Hippocampal formation (tissue), 2 donors: ENCODE measurements around the gene NVL.
"Not testable (repeated sequence)": the region's sequence is repeated elsewhere in the genome, so short reads cannot be mapped to it uniquely, and the experiment has no call there.

ENCODE experiments used
- DNase-seq, 2 donors: peaks; one replicate each; lab custom pipeline; 2025; lab: John Stamatoyannopoulos, UW

Gene NVL

DNA sequence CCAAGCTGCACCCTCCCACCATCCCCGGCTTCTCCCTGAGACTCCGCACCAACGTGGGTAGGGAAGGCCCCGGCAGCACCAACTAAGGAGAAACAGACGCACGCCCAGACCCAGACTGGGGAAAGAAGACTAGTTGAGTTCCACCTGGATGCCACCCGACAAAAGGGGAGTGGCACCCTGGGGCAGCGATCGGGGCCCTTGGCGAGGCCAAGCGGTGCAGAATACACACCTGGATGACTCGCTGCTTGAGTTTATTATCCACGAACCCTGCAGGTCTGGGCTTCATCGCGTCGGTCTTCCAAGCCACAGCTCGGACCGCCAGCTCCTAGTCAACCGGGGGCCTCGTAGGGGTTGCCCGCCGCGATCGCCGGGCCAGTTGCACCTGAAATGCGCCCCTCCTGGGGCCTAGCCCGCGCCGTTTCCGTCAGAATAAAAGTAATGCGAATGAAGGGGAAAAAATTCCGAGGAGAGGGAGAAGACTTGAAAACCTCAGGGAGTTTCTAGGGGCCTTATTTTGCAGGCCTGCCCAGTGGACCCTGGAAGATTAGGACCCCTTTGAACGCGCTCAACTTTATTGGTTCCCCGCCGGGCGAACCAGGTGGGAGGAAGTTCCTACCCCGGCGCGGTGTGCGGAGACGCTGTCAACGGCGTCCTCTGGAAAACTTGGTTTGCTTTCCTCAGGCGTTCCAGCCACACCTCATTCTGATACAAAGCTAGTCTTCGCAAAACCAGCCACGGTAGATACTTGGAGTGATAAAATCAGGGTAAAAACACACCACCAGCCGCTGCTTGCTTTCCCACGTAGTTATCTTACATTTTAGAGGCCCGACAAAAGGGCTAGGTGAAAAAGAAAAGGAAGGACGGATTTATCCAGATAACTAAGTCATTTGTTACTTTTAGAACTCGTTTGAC lies at the start of gene NVL:
NVL (minus strand) TSS at position 331 of the 912 bp plus-strand sequence; CDS start at position 286, 45 bp downstream.
- peak; percentile 85 to 90 for DNase-seq

GRCh38 chr1:224378855-224379631 lies 49.1 kb upstream of the NVL start:
- DNase-seq, result no peak

DNA sequence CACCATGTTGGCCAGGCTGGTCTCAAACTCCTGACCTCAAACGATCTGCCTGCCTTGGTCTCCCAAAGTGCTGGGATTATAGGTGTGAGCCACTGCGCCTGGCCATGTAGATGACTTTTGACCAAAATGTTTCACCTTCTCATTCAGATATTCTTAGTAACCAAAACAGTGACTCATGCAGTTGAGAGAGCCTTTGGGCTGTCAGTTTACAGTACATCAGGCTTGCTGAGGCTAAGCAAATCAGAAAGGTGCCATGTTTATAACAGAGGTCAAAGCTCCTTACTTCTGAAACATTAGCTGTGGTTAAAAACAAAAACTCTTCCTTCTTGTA lies 47.7 kb upstream of the NVL start:
- no peak for DNase-seq

- DNase-seq, result no peak
Observed at GRCh38 chr1:224375059-224375458, 45.1 kb upstream of the NVL start.

DNA sequence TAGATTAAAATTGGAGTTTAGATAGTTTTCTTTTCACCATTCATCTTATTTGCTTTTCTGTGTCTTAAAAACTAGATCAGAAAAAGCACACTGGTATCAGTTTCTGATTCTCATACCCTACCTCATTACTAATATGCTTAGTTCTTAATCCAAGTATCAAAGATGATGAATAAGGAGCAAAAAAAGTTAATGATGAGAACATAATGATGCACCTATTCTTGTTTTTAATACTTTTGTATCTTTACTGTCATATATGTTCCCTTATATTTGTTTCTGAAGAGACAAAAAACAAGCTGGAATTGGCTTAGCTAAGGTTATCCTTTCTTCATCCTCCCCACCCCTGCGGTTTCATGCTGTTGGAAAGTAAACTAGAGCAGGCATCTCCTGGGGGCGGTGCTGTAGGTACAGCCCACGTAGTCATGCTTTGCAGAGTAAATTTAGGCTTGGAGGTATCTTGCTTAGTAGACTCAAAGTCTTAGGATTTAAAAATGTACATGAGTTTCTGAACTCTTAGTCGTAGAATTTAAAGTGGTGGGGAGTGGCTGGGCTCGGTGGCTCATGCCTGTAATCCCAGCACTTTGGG lies 43.1 kb upstream of the NVL start:
- no peak for DNase-seq

GRCh38 chr1:224368409-224368808 lies 38.4 kb upstream of the NVL start:
- DNase-seq, result no peak

DNA sequence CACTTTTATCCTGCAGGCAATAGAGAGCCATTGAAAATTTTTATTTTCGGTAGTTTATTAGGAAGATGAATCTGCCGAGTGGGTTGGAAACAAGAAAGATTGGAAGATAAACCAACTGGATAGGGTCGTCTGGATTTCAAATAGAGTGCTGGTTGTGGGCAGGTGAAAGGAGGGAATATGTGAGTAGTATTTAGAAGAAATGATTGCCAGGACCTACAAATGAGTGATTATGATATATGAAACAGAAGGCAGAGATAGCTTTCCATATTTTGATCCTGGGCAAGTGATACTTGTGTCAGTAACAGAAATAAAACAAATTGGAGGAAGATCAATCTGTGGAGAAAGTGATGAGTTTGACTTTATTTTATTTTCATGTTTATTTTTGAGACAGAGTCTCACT lies 29.2 kb upstream of the NVL start:
- no peak for DNase-seq

DNA sequence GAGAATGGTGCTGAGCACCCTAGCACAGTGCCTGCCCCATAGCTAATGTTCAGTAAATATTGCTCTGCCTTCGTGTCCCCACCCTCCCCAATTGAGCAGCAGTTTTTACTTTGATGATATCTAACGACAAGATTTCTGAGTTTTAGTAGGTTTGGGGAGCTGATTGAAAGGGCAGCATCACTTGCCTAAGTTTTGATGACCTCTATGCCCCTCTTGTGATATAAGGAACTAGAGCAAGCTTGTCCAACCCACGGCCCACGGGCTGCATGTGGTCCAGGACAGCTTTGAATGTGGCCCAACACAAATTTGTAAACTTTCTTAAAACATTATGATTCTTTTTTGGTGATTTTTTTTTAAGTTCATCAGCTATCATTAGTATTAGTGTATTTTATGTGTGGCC lies 28.3 kb upstream of the NVL start:
- no peak for DNase-seq

DNA sequence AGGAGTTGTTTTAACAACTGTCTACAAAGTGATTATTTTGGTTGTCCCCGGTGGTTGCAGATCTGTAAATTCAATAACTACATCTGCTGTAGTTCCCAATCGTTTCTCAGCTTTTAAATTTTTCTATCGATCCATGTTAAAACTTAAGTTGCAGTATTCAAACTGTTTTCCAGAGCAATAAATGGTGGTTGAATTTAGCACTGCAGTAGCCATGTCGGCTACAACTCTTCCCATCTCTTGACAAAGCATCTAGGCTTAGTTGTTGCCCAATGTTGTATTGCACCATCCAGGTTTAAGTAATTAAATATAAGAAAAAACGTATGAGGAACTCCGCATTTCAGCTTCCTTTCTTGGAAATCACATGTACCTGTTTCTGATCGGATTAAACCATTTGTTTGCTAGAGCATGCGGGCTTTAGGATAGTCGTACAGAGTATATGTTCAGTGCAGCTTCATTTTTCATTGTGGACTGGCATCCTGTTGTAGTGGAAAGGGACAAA lies 27.7 kb upstream of the NVL start:
- DNase-seq, result no peak

DNA sequence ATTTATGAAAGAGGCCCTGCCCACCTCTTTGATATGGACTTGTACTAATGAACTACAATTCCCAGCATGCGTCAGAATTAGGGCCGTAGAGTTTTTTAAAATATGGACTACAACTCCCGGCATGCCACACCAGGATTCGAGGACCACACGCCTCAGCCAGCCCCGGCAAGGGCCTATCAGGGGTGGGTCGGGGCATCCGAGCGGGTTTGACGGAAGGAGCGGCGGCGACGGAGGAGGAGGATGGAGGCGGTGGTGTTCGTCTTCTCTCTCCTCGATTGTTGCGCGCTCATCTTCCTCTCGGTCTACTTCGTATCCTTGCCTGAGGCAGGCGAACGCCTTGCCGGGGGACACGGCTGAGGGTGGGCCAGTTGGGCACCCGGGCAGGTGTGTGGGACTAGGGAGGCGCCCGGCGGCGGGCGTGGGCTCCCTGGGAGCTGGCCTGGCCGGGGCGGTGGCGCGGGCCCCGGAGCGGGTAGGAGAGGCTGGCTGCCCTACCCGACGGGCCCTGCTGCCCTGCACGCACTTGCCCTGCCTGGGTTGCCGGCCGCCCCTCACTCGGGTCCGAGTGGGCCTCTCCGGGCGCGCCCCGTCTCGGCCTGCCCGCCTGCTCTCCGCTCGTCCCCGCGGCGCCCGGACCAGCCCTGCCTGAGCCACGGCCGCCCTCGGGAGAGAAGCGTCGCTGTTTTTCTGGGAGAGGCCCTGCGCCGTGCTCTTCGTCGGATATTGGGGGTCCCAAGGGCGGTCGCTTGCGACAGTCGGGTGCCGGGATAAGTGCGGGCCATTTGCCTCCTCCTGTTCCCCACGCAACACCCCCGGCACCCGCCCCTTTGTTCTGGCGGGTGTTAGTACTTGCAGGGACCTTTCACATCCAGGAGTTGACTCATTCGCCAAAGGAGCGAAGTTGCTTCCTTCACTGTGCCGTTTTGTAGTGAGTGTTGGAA lies 27.0 kb upstream of the NVL start, which contains the start of gene CNIH4:
CNIH4 (plus strand) TSS at position 195 of the 941 bp plus-strand sequence; CDS start at position 241, 46 bp downstream.
- DNase-seq, result peak; percentile 89 to 98

DNA sequence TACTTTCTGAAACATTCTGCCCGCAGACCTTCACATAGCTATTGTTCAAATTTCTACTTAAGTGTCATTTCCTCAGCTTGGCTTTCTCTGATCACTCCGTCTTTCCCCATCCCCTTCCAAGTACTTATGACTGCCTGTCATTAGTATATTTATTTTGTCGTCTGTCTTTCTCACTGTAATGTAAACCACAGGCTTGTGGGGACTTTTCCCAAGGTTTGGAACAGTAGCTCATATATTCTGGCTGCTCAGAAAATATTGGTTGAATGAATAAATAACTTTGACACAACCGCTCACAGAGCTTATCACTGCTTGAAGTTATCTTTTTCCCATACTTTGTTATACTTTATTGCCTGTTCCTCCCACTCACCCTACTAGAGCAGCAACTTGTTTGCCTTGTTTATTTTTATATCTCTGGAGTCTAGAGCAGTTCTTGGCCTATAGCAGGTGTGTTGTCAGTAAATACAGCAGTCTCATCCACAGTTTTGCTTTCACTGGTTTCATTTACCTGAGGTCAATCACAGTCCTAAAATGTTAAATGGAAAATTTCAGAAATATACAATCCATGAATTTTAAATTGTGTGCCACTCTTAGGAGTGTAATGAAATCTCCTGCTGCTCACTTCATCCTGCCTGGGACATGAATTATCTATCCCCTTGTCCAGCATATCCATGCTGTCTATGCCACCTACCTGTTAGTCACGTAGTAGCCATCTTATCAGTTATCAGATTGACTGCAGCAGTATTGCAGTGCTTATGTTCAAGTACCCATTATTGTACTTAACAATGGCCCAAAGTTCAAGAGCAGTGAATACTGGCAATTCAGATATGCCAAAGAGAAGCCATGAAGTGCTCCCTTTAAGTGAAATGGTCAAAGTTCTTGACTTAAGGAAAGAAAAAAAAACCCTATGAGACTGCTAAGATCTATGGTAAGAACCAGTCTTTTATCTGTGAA lies 24.3 kb upstream of the NVL start:
- DNase-seq, result no peak

DNA sequence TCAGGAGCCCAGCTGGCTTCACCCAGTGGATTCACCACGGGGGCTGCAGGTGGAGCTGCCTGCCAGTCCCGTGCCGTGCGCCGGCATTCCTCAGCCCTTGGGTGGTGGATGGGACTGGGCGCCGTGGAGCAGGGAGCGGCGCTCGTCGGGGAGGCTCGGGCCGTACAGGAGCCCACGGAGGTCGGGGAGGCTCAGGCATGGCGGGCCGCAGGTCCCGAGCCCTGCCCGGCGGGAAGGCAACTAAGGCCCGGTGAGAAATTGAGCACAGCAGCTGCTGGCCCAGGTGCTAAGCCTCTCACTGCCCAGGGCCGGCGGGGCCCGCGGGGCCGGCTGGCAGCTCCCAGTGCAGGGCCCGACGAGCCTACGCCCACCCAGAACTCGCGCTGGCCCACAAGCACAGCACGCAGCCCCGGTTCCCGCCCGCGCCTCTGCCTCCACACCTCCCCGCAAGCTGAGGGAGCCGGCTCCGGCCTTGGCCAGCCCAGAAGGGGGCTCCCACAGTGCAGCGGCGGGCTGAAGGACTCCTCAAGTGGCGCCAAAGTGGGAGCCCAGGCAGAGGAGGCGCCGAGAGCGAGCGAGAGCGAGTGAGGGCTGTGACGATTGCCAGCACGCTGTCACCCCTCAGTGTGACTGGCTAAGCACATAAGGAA lies 22.6 kb upstream of the NVL start:
- DNase-seq, result not testable (repeated sequence)

DNA sequence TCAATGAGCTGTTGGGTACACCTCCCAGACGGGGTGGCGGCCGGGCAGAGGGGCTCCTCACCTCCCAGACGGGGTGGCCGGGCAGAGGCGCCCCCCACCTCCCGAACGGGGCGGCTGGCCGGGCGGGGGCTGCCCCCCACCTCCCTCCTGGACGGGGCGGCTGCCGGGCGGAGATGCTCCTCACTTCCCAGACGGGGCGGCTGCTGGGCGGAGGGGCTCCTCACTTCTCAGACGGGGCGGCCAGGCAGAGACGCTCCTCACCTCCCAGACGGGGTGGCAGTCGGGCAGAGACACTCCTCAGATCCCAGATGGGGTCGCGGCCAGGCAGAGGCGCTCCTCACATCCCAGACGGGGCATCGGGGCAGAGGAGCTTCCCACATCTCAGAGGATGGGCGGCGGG lies 19.7 kb upstream of the NVL start:
- not testable (repeated sequence) for DNase-seq

DNA sequence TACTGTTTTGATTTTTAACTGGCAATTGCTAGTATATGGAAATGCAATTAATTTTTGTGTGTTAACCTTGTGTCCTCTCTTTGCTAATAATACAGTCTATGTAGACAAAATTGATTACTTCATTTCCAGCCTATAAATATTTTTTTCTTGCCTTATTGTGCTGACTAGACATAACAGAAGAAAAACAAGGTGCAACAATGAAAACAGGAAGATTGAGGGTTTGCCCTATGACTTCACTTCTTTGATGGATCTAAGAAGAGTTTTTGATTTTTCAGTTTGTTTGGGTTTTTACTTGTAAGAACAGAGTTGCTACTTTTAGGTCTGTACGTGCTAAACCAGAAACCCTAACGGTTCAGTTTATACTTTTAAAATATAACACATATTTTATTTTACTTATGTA lies 18.2 kb upstream of the NVL start:
- no peak for DNase-seq

DNA sequence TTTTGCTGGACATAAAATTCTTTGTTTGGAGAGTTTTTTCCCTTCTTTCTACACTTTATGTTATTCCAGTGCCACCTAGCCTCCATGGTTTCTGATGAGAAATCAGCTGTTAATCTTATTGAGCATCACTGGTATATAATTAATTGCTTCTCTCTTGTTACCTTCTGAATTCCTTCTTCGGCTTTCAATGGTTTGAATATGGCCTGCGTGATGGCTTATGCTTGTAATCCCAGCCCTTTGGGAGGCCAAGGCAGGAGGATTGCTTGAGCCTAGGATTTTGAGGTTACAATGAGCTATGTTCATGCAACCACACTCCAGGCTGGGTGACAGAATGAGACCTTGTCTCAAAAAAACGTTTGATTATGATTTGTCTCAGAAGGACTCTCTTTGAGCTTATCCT lies 13.7 kb upstream of the NVL start:
- DNase-seq, result no peak

DNA sequence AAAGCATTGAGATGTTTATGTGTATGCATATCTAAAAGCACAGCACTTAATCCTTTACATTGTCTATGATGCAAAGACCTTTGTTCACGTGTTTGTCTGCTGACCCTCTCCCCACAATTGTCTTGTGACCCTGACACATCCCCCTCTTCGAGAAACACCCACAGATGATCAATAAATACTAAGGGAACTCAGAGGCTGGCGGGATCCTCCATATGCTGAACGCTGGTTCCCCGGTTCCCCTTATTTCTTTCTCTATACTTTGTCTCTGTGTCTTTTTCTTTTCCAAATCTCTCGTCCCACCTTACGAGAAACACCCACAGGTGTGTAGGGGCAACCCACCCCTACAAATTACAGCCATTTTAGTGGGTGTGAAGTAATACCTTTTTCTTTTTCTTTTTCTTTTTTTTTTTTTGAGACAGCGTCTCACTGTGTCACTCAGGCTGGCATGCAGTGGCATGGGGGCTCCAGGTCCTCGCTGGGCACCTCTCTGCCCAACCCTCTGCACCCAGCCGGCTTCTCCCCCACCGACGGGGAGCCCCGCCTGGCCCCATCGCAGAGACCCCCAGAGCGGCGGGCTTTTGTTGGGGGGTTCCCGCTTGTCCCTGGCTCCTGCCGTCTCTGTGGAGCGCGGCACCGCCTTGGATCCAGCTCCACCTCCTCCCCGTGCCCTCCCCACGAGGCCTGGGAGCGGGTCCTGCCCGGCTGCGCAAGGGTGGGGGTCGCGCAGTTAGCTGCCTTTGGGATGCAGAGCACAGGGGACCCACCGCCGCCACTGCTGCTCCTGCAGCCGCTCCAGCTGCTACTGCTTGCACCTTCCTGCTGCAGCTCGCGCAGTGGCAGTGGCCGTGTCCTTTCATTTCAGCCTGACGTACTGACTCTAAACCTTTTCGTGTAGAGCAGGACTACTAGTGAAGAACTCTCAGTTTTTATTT lies 10.7 kb upstream of the NVL start:
- not testable (repeated sequence) for DNase-seq

- DNase-seq, result no peak
Observed at GRCh38 chr1:224339442-224340033, 9.6 kb upstream of the NVL start.
